NK-92 treated with Interleukin-12 subunit alpha and Interleukin-12 subunit beta, amount 100 ng/mL, for 24 hours (cell line): ENCODE measurements around the gene EDDM3A.

ENCODE experiments used
- DNase-seq: peaks from one replicate; lab custom pipeline; 2025; lab: John Stamatoyannopoulos, UW

EDDM3A gene

GRCh38 chr14:20789230-20789813, 43.6 kb downstream of the EDDM3A start:
- no peak for DNase-seq

DNA sequence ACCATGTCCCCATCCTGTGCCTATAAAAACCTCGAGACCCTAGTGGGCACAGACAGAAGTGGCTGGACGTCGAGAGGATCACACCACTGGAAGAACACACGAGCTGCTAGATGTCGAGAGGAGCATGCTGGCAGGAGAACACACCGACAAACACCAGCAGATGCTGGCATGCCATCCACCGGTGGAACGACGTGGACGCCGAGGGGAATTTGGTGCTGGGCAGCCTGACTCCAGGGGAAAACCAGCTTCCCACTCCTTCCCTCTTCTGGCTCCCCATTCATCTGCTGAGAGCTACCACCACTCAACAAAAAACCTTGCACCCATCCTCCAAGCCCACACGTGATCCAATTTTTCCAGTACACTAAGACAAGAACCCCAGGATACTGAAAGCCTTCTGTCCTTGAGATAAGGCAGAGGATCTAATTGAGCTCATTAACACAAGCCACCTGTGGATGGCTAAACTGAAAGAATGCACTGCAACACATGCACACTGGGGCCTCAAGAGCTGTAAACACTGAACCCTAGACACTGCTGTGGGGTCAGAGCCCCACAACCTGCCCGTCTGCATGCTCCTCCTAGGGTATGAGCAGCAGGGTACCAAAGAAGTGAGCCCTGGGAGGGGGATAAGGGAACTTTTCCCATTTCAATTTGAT, 44.9 kb downstream of the EDDM3A start:
- DNase-seq: no peak

DNA sequence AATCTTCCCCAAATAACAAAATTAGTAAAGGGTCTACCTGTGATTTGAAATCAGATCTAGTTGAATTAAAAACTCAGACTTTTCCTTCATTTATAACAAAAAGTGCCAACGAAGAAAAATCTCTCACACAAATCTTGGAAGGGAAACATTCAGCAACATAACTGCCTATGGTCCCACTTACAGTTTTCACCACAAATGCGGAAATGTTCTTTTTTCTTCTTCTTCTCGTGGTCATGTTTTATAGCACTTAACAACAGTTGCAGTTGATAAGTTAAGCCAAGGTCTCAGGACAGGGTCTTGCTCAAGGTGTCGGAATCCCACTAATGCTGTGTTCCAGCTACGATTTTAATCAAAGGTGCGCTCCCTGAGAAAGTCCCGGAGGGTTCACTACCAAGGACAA, 45.5 kb downstream of the EDDM3A start:
- DNase-seq: no peak

DNA sequence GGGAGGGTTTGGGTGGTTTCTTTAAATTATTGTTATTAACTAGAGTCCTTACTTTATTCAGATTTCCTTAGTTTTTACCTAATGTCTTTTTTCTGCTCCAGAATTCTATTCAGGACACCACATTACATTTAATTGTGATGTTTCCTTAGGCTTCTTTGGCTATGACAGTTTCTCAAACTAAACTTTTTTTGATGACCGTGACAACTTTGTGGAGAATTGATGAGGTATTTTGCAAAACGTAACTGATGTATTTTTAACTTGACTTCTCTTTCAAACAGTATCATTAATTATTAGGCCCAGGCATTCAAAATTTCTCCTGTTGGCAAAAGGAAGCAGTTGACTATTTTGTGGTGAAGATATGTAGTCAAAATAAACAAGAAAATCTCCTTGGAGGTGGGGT, 45.9 kb downstream of the EDDM3A start:
- no peak for DNase-seq

- no peak for DNase-seq
Observed at GRCh38 chr14:20792556-20792955, 46.9 kb downstream of the EDDM3A start.

DNA sequence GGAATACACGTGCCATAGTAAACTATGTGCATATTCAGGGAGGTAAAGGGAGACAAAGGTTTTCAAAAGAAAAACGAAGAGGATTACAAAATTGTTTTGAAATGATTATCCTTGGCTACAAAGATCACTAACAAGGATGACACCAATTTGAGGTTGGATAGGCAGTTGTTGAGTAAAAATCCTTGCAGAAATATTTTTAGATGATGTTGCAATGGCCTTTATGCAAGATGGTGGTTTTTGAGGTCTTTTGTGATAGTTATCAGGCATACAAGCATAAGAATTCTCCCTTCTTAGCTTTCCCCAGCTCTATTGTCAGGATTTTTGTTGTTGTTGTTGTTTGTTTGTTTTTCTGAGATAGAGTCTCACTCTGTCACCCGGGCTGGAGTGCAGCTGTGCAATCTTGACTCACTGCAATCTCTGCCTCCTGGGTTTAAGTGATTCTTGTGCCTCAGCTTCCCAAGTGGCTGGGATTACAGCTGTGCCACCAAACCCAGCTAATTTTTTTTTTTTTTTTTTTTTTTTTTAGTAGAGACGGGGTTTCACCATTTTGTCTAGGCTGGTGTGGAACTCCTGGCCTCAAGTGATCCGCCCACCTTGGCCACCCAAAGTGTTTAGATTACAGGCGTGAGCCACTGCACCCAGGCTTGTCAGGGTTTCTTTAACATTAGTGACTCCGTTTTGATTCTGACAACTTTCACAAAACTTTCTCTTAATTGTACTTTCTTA, 49.1 kb downstream of the EDDM3A start:
- no peak for DNase-seq

DNA sequence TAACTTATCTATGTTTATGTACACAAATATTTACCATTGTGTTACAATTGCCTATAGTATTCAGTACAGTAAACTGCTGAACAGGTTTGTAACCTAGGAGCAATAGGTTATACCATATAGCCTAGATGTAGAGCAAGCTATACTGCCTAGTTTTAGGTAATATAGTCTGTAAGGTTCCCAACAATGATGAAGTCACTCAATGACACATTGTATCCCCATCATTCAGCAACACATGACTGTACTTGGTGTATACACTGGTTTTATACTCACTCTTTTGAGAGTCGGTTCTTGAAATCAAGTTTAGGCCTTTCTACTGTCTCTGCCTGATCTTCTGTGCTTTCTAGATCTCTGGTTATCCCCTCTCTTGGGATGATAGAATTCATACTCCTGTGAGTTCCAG, 51.5 kb downstream of the EDDM3A start:
- DNase-seq: no peak
